HG03280 (cell line): ENCODE data around the gene PTPRN2.
"Not testable (repeated sequence)": the region's sequence is repeated elsewhere in the genome, so short reads cannot be mapped to it uniquely, and the experiment has no call there.

Source experiments
- ATAC-seq: cut with Tn5 transposase; IDR thresholded peaks from one replicate; pipeline ENCODE4 v1.9.1; 2021; ENCODE audit warnings: mild to moderate bottlenecking, moderate library complexity; ENCODE audit not compliant: unreplicated experiment

Gene PTPRN2

DNA sequence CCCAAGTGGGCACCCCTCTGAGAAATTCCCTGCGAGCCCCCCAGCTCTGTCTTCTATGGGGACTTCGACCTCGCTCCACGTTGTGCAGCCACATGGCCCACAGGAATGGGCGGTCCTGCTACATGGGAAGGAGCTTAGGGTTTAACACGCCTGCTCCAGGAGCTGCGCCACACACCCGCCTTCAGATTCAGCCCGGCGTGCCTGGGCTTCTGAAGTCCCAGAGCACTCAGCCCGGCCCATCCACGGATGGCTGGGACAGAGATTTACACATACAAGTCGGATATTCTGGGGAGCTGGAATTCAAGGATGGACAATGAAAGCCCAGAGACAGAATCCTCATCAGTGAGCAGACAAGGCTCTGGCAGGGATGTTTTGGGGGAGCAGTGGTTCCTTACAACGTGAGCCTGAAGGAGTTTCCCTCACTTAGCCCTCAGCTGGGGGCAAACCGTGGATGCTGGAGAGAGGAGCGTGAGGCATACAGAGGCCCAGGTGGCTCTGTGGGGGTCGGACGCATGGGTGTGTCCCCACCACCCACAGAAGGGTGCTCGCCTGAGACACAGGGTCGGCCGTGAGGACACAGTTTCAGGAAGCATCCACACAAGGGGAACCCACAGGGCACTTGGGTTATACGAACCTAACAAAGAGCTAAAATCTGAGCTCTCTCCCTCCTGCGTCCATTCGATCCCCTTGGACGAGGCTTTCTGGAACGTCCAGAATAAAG, 877.9 kb downstream of the PTPRN2 start:
- ATAC-seq, result no peak

DNA sequence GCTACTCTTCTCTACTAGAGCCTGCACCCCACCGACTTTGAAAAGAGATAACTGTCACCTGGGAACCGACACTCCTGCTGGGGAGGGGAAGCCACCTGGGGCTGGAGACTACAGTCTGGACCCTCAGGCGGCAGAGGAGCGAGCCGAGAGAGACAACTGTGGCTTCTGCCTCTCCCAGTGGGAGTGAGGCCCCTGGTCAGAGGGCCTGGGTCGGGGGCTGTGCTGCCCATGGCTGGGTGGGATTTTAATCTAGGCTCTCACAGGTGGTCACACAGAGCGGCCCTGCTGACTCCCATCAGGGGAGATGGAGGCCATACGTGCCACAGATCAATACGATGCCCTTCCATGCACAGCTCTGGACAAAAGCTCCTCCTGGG, 878.7 kb downstream of the PTPRN2 start:
- ATAC-seq, result no peak

DNA sequence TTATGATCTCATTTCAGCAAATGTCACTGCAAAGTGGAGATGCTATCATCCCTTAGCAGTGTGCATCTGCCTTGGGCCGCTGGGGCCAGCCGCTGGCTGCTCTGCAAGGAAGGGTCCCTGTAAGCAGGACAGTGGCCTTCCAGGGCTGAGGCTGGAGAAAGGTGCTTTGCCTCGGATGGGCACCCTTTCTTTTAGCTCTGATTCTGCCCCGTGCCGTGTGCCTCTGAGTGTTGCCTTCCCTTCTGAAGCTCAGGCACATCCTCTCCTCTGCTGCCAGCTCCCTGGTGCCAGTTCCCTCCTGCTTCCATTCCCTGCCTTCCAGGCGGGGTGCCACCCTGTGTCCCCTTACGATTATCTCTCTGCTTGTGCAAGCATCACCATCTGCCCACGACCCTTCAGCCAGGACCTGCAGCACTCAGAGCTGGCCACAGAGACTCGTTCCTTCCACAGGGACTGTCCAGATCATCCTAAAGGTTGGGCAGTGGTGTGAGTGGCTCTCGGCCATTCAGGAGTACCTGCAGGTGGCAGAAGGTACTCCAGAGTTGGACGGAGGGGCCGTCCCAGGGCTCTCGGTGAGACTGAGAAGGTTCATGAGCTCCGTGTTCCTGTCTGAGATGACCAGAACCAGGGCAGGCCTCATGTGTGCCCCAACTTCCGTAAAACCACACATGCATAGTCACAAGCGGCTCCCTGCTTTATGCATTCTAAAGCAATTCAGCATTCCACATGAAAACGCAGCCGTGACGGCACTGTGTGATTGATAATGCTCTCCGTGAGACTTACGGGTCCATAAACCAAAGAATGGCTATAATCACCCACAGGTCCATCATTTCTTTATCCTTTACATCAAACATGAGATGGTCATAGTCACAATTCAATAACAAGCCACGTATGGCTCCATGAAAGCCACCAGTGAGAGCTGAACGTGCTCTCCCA, 879.4 kb downstream of the PTPRN2 start:
- ATAC-seq, result no peak

DNA sequence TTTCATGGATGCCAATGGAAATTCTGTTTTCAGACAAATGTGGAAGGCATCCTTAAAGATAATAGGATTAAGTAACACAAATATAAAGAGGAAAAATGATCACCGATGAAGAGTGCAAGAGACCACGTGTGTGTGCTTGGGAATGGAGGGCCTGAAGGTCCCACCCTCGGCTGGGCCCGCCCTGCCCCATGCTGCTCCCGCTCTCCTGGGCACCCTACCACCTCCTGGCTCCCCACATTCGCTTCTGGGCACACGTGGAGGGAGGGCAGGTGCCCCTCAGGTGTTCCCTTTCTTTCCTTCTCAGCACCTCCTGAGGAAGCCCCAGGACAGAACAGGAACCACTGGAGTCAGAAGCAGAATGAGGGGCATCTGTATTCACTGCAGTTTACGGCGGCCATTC, 883.3 kb downstream of the PTPRN2 start:
- ATAC-seq, result no peak

- no peak for ATAC-seq
Measured at GRCh38 chr7:157703534-157704195, 884.0 kb downstream of the PTPRN2 start.

DNA sequence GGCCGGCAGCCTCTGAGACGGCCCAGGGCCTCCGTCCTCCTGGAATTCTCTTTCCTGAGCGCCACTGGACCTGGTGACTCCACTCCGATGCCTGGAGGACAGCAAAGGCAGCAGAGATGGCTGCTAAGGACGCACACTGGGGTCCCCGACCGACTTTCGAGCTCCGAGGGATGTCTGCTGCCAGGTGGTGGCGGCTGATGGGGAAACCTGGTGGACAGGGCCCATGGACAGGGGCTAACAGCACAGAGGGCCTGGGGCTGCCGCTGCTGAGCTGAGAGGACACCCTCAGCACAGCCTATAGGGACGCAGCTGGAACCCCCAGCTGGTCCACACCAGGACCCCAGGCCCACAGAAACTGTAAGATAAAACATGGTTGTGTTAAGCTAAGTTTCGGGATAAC, 884.5 kb downstream of the PTPRN2 start:
- ATAC-seq, result no peak

DNA sequence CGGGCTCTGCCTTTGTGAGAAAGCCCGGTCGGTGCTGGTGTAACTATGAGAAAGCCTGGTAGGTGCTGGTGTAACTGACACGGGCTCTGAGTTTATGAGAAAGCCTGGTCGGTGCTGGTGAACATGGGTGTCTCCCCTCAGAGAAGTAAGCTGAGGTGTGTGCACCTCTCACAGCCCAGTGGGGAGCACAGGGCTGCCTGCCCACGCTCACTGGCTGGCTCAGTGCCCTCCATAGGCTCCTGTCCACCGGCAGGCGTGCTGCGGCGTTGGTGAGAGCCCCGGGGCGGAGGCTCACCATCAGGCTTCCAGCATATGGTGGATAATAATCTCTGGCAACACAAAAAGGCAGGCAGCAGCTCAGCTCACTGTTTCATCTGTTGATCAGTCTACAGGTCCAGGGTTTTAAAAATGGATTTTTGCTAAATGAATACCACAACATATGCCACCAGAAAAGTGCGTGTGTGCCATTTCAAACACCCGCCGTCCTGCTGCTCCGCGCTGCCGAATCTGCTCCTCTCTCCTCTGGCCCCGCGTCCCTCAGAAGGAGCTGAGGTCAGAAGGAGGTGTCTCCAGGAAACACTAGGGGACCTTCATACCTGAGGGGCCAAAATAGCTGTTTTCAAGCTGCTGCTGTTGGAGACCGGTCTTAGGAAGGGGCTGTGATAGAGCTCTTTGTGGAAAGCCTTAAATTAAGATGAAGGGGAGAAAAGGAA, 885.2 kb downstream of the PTPRN2 start:
- ATAC-seq, result no peak

- ATAC-seq, result not testable (repeated sequence)
Measured at GRCh38 chr7:157701395-157702180, 886.0 kb downstream of the PTPRN2 start.

- ATAC-seq, result no peak
Measured at GRCh38 chr7:157700231-157701005, 887.2 kb downstream of the PTPRN2 start.

DNA sequence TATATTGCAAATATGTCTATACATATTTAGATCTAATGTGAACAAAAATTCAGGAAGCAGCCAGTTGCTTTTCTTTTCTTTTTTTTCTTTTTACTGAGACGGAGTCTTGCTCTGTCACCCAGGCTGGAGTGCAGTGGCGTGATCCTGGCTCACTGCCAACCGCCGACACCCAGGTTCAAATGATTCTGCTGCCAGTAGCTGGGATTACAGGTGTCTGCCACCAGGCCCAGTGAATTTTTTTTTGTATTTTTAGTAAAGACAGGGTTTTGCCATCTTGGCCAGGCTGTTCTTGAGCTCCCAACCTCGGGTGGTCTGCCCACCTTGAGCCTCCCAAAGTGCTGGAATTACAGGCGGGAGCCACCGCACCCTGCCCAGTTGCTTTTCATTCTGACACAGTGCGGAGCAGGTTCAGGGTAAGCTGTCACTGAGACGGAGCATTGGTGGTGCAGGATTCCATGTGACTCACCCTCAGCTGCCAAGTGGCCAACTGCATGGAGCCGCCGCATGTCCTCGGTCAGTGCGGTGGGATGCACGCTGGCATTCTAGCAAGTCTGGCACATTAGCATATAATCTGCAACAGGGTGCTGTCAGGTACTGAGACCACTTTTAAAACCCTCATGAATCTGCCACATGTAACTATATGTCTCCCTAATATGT, 888.1 kb downstream of the PTPRN2 start:
- no peak for ATAC-seq

- not testable (repeated sequence) for ATAC-seq
Measured at GRCh38 chr7:157697287-157697686, 890.3 kb downstream of the PTPRN2 start.

DNA sequence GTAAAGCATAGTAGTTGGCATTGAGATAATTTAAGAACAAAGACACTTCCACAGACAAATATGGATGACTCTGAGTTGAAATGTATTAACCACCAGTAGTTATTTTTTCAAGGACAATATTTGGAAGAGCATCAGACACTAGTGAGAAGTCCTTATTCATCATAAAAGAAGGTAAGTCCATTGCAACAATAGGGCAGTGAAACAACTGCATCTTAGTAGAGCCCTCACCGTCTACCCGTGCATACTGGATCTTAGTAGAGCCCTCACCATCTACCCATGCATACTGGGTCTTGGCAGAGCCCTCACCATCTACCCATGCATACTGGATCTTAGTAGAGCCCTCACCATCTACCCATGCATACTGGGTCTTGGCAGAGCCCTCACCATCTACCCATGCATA, 892.0 kb downstream of the PTPRN2 start:
- not testable (repeated sequence) for ATAC-seq

- ATAC-seq, result no peak
Measured at GRCh38 chr7:157694376-157694665, 893.3 kb downstream of the PTPRN2 start.

DNA sequence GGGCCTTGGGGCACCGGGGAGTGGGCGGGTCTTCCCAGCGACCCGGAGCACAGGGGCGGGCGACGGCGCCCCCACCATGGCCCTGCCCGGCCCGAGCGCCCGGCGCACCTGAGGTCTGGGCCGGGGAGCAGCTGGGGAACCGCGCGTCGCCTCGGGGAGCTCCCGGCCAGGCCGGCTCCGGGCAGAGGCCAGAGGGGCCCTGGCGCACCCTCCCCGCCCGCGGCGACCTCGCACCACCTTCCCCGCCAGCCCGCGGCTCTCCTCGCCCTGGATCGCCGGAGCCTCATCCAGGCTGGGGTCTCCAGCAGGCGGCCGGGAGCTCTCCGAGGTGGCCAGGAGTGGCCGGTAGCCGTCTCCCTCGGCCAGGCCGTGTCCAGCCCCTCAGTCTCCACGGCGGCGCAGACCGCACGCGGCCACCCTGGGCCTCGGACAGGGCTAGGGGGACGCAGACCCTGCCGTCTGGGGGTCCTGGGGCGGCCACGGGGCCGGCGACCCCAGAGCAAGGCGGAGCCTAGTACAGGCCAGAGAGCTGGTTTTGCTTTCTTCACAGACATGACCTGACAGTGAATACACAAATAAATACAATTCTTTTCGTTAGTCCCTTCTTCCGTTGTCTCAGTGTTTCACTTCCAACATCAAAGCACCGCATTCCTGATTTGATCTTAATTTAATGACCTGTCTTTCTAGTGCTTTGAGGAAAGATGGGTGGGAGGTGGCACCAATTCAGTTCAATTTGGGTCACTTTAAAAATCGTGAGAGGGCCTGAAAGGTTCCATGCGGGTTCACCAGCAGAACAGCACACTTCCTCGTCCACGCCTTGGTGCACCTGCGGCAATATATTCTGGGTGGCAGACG, 893.9 kb downstream of the PTPRN2 start:
- no peak for ATAC-seq

- no peak for ATAC-seq
Measured at GRCh38 chr7:157693071-157693520, 894.5 kb downstream of the PTPRN2 start.

GRCh38 chr7:157692460-157693011, 895.1 kb downstream of the PTPRN2 start:
- ATAC-seq, result no peak

GRCh38 chr7:157691586-157692459, 895.8 kb downstream of the PTPRN2 start:
- no peak for ATAC-seq
